HK-2 (cell line): ENCODE data around the gene NCKAP5.
A peak's percentile ranks its signal among the peaks of the same experiment; 100 is the strongest.

Experiments used
- DNase-seq: peaks from one replicate; pipeline ENCODE4 v3.0.0-alpha.2; 2018; ENCODE audit not compliant: unreplicated experiment

NCKAP5 gene

DNA sequence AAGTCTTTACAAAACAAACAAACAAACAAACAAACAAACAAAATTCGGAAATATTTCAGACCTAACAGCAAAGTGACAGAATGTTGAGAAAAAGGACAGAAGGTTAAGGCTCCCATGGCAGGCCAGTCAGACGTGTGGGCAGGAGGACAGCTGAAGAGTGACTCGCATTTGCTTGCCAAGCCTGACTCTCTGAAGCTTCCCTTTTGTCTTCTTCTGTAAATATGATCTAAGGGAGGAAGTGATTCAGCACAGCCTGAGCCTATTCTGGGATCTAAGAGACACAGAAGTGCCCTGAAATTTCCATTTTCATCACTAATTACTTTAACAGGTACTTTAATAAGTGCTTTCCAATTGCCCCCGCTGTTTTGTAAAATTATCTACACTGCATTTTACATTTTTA is 764.2 kb downstream of the NCKAP5 start:
- DNase-seq = peak; percentile 39

DNA sequence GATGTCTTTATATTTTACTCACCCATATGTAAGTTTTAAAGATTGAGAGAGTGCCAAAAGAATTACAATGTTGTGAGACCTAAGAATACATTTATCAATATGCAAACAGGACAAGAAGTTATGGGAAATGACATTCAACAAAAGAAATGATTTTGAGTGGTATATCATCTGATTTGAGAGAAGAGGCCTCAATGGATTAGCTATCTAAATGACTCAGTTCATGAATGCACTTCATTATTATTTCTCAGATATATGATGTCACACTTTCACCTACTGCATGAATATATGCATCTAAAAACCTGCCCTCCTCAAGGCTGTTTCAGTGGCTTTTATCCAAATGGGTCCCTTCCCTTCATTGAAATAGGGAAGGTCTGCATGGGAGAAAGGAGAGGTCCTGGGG is 769.9 kb downstream of the NCKAP5 start:
- no peak for DNase-seq

DNA sequence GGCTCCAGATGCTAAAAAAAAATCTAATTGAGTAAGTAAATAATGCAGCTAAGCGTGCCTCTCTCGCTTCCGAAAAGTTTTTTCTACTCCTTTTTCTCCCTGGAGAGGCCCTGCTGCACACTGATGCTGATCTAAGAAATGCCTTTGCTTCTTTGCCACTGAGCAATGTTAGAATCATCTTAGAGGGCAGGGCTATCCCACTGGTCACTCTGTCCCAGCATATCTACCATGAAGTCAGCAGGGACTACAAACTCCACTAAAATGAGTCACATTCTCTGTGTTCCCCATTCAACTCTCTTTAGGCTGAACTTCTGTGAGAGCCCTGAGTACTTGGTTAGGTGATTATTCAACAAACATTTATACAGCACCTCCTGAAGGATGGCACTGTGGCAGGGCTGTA is 770.7 kb downstream of the NCKAP5 start:
- peak; percentile 12 for DNase-seq

DNA sequence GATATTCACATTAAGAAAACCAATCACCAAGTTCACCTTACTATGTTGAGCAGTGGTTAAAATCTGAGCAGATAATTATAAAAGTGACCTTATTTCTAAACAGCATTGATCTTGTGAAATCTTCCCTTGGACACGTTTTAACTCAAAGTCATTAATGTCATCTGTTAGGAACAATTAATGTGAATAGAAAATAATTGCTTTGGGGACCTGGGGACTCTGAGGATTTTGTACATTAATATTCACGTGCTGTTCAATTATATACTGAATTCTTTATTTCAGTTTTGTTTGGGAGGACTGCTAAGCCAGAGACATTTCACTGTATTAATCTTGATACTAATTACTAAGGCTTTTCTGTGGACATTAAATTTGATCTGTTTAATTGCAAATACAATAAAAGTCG is 771.2 kb downstream of the NCKAP5 start:
- DNase-seq = no peak

DNA sequence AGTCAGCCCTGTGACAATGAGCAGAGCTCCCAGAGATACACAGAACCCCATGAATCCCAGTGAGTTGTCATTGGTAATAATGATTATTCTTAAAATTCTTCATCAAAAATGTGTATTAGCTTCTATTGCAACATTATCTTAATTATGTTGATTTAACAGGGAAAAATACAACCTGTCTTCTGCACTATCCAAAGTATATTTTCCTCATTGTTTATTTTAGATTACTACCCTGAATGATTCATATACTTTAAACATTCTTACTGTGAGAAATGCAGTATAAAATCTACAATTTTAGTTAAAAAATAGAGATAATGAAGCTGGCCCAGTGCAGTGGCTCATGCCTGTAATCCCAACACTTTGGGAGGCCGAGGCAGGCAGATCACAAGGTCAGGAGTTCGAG is 773.0 kb downstream of the NCKAP5 start:
- no peak for DNase-seq

DNA sequence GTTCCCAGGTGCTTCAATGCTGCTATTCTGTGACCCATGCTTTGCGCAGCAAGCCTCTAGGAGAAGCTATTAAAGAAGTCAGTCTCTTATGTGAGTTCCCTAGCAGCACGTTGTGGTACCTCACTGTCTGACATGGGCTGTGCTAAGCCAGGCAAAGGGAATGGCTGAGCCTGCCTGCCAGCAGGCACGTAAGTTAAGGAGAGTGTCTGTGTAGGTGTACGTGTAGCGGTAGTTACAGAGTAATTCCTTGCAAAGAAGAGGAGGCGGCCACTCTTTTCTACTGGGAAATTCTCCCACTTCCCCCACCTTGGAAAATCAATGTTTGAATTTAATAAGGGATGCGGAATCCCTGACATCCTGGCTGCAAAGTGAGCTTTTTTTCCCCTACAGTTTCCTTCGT is 774.7 kb downstream of the NCKAP5 start:
- no peak for DNase-seq

DNA sequence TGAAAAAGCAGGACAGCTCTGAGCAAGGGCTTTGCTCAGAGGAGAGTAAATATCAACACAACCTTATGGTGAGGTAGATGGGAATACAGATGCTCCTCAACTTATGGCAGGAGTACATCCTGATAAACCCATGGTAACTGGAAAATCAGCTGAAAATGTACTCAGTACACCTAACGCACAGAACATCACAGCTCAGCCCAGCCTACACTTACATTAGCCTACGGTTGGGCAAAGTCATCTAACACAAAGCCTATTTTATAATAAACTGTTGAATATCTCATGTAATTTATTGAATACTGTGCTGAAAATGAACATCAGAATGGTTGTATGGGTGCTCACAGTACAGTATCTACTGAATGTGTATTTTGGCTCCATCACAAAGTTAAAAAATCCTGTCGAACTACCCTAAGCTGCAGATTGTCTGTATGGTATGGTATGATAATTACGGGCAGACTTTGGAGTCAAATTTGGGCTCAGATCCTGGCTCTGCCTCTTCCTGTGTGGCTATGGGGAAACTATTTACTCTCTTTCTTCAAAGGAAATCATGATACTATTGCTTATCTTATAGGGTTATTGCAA is 778.0 kb downstream of the NCKAP5 start:
- no peak for DNase-seq

DNA sequence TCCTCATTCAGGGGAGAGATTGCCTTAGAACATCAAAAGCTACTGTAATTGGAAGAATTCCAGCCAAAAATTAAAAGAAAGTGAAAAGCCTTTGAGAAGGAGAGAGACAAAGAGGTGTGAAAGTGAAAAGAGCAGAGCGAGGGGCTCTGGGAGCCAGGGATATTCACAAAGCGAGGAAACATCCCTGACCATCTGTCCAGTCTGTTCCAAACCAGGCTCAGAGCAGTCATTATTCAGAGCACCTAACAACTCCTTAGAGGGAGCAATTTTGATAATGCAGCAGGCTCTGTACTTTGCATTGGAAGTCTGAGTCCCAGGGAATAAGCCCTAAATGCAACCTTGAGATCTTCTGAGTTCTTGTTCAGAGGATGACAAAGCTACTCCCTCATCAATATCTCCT is 779.2 kb downstream of the NCKAP5 start:
- DNase-seq = no peak

GRCh38 chr2:132788310-132788838 is 779.9 kb downstream of the NCKAP5 start:
- DNase-seq = no peak

DNA sequence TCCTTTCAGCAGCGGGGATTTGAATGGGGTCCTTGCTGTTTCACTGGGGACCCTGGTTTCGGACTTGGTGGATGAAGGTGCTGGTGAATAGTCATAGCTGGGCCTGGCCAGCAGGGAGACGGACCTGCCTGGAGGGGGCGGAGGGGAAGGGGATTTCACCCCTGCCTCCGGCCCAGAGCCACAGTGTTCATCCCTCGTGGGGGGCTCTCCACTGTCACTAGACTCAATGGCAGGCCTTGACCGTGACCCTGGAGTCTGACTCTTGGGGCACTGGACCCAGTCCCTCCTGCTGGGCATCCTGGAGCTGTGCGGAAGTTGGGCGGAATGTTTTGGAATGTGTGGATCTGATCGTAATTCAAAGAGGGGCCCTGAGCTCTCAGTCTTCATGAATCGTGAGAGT is 784.4 kb downstream of the NCKAP5 start:
- DNase-seq = no peak

- no peak for DNase-seq
Measured at GRCh38 chr2:132782176-132782783, 786.0 kb downstream of the NCKAP5 start.

- DNase-seq = no peak
Measured at GRCh38 chr2:132780651-132781050, 787.6 kb downstream of the NCKAP5 start.

GRCh38 chr2:132779206-132779721 is 789.0 kb downstream of the NCKAP5 start:
- no peak for DNase-seq

- no peak for DNase-seq
Measured at GRCh38 chr2:132776287-132776686, 792.0 kb downstream of the NCKAP5 start.

DNA sequence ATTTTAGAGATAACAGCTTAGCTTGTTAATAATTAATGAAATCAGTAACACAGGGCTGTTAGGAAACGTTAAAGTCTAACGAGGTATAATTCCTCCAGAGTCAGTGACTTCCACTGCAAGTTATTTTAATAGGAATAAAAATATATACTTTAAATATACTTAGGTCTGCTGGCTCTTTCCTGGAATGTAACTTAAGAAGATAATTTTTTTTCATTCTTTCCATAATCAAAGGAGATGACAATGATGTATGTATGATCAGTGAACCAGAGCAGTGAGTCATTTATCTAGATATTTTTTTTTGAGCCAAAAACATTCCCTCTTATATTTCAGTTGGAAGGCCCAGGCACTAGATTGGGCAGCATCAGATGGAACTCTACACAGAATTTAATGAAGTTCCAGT is 794.1 kb downstream of the NCKAP5 start:
- no peak for DNase-seq

DNA sequence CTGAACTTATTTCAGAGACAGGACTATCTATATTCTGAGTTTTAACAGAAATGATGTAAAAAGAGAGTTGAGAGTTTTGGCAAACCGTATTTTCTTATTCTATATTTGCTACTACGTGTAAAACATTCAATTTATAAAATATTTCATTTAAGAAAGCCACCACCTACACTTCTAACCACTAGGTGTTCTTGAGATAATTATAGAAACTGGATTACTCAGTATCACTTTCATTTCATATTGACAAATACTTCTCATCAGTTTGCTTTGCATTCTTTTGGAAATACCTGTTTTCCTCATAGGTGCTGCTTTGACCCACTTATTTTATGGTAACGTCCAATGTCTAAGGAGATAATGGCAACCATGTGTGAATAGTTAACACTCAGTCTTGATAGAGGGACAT is 794.9 kb downstream of the NCKAP5 start:
- DNase-seq = no peak

DNA sequence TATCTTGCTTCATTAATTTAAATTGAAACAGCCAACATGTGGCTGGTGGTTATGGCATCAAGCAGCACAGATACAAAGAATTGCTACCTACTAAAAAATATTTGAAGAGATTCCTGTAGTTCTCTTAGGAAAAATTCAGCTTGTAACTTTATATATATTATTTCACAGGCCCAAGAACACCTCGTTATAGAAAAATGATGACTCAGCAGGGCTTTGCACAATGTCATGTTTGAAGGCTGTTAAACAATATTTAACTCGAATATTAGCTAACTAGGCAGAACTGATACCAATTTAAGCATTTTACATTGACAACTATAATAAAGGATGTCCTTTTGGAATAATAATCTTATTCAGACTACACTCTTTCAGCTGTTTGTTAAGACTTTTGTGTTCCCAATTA is 795.9 kb downstream of the NCKAP5 start:
- DNase-seq = no peak

DNA sequence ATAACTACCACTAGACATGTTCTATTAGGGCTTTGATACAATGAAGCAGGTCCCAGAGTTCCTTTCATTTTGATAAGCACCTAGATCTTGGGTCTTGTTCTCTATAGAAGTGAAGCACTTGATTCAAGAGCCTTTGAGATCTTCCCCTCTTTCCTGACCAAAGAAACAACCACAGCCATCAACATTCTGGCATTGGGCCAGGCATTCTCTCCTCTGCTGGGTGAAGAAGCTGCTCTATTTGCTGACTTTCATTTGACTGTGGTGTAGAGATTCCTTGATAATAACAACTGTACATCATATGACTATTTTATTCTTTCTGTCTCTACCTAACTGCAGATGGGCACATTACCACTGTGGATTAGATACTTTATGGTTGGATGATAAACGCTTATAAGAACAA is 801.7 kb downstream of the NCKAP5 start:
- DNase-seq = no peak

DNA sequence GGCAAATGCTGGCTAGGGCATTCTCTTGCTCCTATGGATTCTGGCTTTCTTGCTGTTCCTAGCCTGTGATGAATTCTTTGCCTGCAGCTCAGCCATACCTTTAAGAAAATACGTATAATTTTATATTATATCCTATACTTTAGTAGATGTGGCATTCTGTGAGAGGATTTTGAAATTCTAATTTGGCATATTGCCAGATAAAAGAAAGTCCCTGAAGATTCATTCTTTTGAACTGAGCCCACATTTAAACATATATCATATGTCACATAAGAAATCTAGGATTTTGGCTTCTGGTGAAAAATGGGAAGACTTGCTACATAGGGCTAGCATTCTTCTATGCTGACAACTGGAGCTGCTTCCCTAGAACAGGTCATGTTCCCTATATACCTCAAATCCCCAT is 806.8 kb downstream of the NCKAP5 start:
- DNase-seq = no peak

DNA sequence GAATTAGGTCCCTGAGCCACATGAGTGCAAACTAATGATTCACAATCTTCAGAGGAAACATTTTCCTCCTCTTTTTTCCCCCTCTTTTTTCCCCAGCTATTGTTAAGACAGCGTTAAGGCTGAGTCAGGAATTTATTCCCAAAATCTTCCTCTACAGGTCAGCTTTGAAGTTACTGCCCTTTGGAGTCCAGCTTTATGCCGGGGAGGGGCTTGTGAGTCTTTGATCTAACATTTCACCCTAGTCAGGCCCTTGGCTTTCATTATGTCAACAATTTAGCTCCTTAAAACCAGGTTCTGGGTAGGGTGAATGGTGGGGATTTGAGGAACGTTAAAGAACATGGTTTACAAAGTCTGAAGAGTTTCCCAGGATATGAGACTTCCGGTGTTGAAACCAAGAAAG is 807.3 kb downstream of the NCKAP5 start:
- no peak for DNase-seq

DNA sequence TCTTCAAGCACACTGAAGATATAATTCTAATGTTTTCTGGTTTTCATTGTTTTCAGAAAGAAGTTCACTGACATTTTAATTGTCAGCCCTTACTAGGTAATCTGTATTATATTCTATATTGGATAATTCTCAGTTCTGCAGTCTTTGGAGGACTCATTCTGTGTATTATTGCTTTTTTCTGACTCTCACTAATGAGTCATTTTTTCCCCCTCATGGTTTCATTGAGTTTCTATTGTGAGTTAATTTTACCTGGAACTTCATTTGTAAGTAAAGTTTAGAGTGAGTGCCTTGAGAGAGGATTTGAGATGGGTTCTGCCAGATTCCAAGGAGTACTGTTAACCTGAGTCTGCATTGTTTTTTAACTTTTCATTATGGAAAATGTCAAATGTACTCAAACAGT is 807.9 kb downstream of the NCKAP5 start:
- DNase-seq = no peak

DNA sequence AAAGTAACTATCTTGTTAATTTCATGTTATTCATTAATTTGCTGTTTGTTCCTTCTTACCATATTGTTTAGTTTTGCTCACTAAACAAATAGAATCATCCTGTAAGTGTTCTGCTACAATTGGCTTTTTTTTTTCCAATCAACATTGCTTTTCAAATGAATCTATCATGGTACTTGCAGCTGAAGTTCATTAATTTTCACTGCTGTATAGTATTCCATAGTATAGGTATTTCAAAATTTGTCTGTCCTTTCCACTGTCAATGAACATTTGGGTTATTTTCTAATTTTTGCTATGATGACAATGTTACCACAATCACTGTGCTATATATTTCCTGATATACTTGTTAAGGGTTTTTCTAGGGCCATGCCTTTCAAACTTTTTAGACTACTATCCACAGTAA is 809.3 kb downstream of the NCKAP5 start:
- no peak for DNase-seq

DNA sequence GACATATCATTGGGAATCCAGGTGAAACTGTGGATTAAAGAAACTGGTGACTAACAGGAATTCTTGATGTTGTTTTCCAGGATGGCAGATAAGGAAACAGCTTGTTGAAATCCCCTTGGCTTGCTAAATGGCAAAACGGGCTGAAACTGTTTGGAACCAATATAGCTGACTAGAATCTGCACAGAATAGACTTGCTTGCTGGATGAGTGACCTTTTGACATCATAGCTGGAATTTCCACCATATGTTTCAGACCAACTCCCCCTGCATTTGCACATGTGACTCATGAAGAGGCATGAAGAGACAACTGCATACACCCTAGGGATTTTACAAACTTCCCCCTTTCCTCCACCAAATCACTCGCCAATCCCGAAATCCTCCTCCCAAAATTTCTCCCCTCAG is 810.6 kb downstream of the NCKAP5 start:
- DNase-seq = peak; percentile 11
